GM18873 (cell line): ENCODE measurements around the gene FAHD1.

Experiments used
- ATAC-seq: cut with Tn5 transposase; IDR thresholded peaks from one replicate; pipeline ENCODE4 v1.9.1; 2021; ENCODE audit warnings: mild to moderate bottlenecking, moderate library complexity, moderate number of reproducible peaks; ENCODE audit not compliant: unreplicated experiment, low FRiP score

FAHD1 gene

GRCh38 chr16:1816396-1817275 lies 10.4 kb upstream of the FAHD1 start:
- ATAC-seq: no peak

GRCh38 chr16:1817276-1817589 lies 9.8 kb upstream of the FAHD1 start:
- no peak for ATAC-seq

- ATAC-seq: no peak
Observed at GRCh38 chr16:1817716-1818115, 9.3 kb upstream of the FAHD1 start.

- ATAC-seq: no peak
Observed at GRCh38 chr16:1818204-1818872, 8.7 kb upstream of the FAHD1 start.

- no peak for ATAC-seq
Observed at GRCh38 chr16:1818873-1819525, 8.0 kb upstream of the FAHD1 start.

GRCh38 chr16:1819611-1820010 lies 7.4 kb upstream of the FAHD1 start:
- ATAC-seq: no peak

GRCh38 chr16:1820096-1820945 lies 6.7 kb upstream of the FAHD1 start:
- no peak for ATAC-seq

- ATAC-seq: no peak
Observed at GRCh38 chr16:1820946-1821290, 6.1 kb upstream of the FAHD1 start.

- no peak for ATAC-seq
Observed at GRCh38 chr16:1821861-1822611, 5.0 kb upstream of the FAHD1 start.

GRCh38 chr16:1822801-1823200 lies 4.2 kb upstream of the FAHD1 start:
- ATAC-seq: no peak

- no peak for ATAC-seq
Observed at GRCh38 chr16:1823821-1824220, 3.2 kb upstream of the FAHD1 start.

GRCh38 chr16:1825381-1825863 lies 1.6 kb upstream of the FAHD1 start:
- ATAC-seq: no peak

- peak; percentile 26 for ATAC-seq
Observed at GRCh38 chr16:1825864-1826690, 929 bp upstream of the FAHD1 start.

- no peak for ATAC-seq
Observed at GRCh38 chr16:1828645-1829410, 1.8 kb downstream of the FAHD1 start.

GRCh38 chr16:1830213-1830612 lies 3.2 kb downstream of the FAHD1 start:
- ATAC-seq: no peak

- no peak for ATAC-seq
Observed at GRCh38 chr16:1831186-1832075, 4.4 kb downstream of the FAHD1 start.

GRCh38 chr16:1832838-1833454 lies 5.9 kb downstream of the FAHD1 start:
- ATAC-seq: no peak
